ENCODE data around the gene FXYD1.
"Not testable (repeated sequence)": the region's sequence is repeated elsewhere in the genome, so short reads cannot be mapped to it uniquely, and the experiment has no call there.

The FXYD1 gene

DNA sequence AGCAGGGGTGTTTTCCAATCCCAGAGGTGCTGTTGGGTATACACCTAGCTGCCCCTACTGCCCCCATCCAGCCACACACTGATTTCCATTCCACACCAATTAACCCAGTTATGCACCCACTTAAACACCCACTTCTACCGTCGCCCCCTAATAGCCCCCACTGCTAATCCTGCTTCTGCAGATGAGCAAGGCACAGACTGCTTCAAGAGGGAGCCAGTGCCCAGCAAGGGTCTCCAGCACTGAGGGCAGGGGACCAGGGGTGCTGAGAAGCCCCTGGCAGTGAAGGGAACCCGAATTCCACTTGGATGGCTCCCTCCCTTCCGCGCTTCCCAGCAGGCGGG lies 5.6 kb downstream of the FXYD1 start:
- no peak for DNase-seq

DNA sequence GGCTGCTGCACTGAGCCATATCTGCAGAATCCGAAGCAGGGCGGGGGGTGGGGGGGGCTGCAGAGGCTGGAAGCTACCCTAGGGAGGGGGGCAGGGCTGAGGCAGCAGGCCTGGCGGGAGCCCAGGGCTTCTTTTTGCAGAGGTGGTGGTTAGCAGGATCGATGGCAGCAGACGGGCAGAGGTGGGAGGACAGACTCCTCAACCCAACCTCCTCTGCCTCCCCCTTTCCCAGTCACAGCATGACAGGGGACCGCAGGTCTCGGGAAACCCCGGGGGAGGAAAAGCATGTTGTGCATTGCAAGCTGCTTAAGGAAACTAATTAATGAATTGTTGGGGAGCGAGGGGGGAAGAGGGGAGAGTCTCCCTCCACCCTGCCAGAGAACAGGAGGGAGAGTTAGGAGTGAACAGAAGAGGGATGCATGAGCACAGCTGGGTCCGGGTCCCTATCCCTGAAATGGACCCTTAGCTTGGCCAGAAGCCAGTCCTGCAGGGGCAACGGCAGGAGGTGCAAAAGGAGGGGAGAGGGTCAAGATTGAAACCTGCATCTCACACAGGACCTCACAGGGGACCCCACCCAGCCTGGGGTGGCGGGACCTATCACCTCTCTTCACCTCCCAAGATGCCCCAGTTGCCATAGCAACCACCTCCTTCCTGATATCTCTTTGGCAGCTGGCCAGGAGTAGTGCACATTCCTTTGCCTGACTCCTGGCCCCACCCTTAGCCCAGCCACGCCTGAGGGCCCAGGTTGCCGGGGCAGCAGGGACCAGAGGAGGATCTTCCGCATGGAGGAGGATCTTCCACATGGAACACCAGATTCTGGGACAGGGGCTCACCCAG lies 6.2 kb downstream of the FXYD1 start:
- peak; percentile 33 for DNase-seq

DNA sequence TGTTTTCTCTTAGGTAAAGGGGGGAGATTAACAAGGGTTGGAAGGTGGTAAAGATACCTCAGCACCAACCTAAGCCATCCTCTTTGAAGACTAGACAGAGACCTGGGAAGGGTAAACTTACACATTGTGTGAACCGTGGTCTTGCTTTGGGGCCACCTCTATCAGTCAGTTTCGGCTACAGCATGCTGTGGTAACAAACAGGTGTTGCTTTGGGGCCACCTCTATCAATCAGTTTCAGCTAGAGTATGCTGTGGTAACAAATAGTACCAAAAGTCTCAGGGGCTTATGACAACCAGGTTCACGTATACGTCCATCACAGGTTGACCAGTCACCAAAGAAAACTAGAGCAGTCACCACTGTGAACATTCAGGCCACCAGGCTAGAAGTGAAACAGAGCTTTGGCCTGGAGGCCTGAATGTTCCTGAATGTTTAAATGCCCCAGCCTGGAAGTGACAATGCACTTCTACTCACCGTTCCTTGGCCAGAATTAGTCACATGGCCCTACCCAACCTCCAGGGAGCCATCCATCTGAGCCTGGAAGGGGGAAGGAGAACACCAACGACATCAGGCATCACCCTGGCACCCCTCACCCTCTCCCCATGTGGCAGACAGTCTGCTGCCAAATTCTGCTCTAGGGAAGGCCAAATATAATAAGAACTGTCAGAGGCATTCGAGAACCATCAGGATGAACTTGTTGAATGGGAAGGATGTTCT lies 8.3 kb downstream of the FXYD1 start:
- no peak for DNase-seq

DNA sequence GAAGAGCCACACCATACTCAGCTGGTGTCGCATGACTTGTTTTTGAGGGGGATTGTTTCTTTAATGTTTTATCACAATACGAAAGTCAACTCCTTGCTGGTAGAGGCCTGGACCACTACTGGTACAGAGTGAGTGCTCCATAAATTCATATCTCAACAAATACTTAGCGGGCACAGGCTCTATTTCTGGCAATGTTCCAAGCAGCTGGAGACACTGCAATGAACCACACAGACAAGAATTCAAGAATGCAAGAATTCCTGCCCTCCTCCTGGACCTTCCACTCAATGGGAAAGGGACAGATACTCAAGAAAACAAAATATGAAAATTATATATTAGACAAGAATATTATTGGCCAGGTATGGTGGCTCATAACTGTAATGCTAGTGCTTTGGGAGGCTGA lies 10.8 kb downstream of the FXYD1 start:
- no peak for DNase-seq

DNA sequence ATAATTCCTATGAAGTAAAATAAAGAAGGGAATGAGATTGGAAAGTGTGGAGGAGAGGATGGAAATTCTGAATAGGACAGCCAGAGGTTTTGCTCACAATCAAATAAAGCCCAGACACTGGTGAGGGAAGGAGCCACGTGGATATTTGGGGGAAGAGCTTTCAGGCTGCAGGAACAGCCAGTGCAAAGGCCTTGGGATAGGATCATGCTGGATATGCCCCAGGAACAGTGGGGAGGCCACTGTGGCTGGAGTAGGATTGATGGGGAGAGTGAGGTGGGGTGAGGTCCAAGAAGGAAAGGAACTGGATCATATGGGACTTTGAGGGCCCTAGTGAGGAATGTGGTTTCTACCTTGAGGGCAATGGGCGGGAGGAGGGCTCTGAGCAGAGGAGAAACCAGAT lies 11.8 kb downstream of the FXYD1 start:
- no peak for DNase-seq

DNA sequence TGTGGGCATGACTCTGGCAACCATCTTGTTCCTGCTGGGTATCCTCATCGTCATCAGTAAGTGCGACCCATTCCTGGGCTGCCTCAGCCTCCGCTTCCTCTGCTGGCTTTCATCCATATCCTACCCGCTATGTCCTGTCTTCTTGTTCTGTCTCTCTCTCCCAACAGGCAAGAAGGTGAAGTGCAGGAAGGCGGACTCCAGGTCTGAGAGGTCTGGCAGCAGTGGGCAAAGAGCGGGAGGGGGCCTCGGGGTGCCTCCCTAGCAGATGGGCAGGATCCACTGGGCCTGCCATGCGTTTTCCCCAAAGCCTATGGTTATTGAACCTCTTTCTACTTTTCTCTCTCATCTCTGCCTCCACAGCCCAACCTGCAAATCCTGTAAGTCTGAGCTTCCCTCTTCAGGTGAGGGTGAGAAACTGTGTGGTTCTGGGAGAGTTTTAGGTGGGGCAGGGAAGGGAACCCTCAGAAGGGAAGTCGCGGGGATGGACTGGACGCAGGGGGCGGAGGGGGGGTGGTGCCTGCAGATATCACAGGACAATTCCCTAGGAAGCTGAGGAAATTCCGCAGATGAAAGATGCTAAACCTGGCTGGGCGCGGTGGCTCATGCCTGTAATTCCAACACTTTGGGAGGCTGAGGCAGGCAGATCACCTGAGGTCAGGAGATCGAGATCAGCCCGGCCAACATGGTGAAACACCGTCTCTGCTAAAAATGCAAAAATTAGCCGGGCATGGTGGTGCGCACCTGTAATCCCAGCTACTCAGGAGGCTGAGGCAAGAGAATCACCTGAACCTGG lies 12.8 kb downstream of the FXYD1 start:
- no peak for DNase-seq

DNA sequence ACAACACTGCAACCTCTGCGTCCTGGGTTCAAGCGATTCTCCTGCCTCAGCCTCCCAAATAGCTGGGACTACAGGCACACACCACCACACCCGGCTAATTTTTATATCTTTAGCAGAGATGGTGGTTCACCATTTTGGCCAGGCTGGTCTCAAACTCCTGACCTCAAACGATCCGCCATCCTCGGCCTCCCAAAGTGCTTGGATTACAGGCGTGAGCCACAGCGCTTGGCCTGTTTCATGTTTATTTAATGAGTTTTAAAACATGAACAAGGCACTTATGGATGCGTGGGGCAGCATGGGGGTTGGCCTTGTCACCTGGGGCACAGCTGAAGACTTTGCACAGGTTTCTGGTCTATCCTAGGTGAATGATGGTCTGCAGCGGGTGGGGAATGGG lies 14.5 kb downstream of the FXYD1 start:
- not testable (repeated sequence) for DNase-seq

DNA sequence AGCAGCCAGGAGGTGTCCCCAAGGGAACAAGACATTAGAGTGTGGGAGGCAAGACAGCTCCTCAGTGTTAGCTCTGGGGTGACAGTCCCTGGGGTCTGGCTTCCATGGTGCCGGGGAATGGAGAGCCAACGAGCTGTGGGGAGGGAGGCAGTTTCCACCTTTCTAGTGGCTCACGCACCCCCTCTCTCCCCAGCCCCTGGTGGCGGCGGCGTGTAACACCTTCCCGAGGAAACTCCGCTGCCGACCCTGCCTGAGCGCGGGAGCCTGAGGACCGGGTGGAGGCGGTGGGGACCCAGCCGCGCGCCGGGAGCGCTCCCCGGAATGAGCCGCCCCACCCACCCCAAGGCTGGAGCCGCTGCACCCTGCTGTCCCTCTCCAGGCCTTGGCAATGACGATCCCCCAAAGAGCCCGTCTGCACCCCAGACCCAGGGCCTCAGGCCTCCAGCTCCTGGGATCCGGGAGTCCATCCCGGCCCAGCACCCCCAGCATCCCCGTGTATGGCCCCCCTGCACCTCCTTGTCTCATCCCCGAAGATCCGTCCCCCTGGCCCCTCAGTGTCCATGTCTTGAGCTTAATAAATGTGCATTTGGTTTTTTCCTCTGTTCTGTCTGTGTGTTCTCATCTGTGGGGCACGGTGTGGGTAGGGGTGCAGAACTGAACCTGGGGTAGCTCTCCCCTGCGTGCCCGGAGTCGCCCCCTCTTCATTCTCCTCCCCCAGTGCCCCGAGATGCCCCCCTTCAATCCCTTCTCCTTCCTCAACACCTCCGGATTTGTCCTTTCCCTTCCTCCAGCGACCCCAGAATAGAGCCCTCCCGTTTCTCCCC lies 15.3 kb downstream of the FXYD1 start:
- peak; percentile 81 for DNase-seq

DNA sequence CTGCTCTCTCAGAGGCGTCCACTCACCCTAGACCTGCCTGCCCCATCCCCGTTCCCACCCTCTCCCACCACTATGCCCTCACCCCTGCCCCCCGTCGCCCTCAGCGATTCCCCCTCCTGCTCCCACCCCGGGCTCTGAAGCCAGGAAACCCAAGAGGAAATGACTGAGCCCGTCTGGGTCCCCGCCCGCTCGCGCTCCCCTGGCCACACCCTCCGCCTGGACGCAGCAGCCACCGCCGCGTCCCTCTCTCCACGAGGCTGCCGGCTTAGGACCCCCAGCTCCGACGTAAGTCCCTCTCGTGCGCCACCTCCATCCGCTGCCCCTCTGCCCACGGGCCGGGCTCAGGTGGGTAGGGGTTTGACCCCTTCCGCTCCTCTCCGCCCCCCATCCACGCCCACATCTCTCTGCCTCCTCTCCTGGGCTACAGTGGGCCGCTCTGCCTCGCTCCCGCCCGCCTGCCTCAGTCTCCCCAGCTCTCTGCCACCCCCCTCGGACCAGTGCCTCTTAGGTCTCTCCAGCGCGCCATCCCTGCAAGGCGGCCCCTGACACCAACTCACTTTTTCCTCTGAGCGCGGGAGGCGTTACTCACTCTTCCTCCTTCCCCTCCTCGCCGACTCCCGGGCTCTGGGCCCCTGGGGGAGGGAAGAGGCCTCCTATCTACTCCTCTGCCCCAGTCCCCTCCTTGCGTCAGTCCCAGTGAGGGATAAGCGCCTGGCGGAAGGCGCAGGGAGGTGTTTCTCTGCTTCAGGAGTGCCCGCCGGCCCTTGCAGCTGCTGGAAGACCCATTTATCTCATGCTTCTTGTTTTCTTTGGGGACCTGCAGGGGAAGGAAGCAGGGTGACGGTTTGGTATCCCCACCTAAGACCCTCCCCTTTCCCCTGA lies 16.1 kb downstream of the FXYD1 start, which contains the start of gene FXYD5:
Gene FXYD5, plus strand, starts transcription at position 211 of the 882 bp plus-strand sequence. CDS start 816 bp downstream, outside the sequence.
- peak; percentile 89 for DNase-seq

DNA sequence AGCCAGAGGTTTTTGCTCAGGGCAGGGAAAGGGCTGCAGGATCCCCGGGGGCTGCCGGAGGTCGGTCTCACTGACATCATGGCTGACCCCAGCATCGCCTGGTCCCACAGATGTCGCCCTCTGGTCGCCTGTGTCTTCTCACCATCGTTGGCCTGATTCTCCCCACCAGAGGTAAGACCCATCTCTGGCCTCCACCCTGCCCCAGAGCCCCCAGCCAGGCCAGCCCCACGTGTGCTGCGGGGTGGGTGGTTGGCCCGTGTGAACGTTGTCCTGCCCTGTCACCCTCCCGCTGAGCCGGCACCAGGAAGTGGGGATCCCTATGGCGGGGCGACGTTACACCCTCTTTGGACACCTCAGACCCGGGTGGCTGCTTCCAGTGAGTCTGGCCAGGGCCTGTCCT lies 16.8 kb downstream of the FXYD1 start:
- DNase-seq, result peak; percentile 47

DNA sequence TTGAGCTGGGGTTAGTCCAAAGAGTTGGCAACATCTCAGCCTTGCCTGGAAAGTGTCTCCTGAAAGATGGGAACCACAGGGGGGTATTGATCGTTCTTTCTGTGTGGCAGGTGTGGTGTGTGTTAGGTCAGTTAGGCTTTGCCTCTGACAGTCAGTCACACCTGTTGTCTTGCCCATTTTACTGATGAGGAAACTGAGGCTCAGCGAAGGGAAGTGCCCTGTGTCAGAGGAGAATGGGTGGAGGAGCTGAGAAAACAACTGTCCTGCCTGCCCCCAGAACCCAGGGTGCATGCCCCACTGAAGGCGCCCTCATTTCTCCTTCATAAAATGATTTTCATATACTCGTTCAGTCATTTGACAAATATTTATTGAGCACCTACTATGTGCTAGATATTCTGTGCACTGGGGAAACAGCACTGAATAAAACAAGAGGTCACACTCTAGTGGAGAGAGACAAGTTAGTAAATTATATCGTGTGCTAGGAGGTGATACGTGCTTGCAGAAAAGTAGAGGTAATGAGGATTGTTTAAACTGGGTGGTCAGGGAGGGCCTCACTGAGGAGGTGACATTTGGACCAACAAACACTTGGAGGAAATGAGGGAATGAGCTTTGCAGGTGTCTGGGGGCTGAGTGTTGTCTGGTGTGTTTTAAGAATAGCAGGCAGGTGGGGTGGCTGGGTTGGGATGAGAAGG lies 17.5 kb downstream of the FXYD1 start:
- DNase-seq, result no peak

DNA sequence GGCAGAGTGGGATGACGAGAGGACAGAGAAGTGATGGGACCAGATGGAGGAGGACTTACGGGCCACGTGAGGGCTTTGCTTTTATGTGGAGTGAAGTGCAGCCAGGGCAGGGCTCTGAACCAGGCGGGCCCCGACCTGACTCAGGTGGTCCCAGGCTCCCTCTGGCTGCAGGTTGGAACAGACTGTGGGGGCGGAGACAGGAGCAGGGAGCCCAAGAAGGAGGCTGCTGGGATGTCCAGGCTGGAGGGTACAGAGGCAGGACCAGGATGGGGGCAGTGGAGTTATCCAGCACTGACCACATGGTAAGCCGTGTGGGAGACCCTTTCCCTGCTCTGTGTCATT lies 18.0 kb downstream of the FXYD1 start:
- no peak for DNase-seq

DNA sequence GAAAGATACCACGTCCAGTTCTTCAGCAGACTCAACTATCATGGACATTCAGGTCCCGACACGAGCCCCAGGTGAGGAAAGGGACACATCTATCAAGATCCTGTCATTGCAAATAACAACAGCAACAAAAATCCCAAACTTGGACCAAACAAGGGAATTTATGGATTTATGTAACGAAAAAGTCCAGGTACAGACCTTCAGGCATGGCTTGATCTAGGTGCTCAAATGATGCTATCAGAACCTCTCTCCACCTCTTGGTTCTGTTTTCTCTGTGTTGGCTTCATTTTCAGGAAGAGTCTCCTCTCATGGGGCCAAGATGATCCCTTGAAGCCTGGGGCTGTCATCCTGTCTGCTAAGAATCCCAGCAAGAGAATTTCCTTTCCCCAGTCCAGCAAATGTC lies 18.8 kb downstream of the FXYD1 start:
- DNase-seq, result no peak

DNA sequence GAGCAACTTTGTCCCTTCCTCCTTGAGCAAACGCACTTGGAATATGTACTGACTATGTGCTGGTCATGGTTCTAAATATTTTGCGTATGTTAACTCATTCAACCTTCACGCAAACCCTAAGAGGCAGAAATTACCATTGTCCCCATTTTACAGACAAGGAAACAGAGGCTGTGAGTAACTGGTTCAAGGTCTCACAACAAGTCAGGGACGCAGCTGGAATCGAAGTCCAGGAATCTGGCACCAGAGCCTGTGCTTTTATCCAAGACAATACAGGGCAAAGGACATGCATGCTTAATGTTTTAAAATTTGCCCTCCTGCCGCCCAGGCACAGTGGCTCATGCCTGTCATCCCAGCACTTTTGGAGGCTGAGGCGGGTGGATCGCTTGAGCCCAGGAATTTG lies 21.0 kb downstream of the FXYD1 start:
- DNase-seq, result no peak

DNA sequence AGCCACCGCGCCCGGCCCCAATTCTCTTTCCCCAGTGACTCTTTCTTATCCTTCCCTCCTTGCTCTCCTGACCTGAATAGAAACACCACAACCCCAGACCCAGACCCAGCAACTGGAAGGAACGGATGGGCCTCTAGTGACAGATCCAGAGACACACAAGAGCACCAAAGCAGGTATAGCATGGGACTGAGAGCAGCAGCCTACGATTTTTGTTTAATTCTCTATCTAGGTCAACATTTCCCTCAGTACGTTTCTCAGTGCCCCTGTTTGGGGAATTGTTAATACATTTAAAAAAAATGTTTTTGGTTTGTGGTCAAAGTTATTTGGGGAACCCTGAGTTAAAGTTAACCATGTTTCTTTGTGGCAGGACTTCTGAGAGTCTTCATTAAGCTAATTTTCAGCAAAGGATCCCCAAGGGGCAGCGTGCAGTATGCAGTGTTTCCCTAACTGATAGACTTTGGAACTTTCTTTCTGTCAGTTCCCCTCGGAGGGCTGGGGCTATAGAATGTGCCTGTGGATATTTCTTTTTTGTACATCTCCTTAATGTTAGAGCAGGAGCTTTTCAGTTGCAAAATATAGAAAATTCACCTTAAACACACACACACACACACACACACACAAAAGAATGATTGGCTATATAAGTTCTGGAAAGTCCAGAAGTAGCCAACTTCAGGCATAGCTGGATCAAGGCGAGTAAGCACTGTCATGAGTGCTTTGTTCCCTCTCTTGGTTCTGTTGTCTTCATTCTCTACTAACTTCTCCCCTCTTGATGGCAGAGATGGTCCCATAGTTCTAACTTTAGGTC lies 22.2 kb downstream of the FXYD1 start:
- no peak for DNase-seq

DNA sequence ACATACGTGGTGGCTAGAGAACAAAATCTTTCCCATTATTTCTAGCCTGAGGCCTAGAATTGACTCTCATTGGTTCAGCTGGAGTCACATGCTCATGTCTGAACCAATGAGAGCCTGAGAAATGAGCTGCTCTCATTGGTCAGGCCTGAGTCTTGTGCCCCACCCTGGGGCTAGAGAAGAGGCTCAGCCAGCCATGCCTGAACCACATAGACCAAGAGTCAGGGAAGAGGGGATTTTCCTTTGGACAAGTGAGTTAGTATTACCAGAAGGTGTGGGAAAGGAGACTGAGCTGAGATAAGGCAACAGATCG lies 22.8 kb downstream of the FXYD1 start:
- DNase-seq, result no peak

DNA sequence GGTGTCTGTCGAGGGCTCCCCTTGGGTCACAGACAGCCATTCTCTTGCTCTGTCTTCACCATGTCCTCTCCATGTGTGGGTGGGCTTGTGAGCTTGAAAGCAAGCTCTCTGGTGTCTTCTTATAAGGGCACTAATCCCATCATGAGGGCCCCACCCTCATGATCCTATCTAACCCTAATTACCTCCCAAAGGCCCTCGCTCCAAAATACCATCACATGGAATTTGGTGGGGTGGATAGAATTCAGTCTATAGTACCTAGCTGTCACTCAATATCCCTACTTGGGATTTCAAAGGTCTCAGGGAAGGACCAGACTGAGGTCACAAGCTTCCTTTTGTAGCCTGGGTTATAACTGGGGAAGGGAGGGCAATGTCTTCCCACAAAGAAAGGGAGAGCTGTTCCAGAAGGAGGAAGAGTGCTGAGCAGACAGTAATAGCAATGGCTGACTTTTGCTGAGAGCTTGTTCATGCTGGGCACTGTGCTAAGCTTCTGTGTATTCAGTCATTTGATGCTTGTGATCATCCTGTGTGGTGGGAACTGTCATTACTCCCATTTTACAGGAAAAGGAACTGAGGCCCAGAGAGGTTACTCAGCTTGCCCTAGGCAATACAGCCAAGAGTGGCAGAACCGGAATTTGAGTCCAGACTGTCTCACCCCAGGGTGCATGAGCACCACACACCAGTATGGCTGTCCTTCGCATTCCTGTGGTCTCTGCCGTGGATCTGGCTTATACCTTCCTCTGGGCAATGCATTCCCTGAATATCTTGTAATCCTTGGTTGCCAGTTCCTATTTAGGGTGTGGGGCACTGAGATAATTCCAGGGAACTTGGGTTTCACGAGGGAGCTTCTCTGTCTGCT lies 24.1 kb downstream of the FXYD1 start:
- no peak for DNase-seq

DNA sequence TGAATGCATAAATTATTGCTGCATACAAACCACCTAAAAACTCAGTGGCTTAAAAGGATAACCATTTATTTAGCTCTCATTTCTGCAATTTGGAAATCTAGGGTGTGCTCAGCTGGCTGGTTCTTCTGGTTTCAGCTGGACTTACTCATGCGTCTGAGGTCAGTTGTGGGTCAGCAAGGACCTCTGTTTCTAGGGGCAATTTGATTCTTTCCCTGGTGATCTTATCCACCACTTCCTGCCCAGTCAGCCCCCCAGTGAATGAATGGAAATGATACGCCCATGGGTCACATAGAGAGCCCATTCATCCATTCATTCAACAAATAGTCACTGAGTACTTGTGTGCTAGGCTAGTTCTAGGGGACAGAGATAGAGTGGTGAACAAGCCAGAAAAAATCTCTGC lies 25.8 kb downstream of the FXYD1 start:
- DNase-seq, result no peak

Data from stimulated activated CD4-positive, alpha-beta T cell treated with anti-CD3 and anti-CD28 coated beads, Interleukin-4, amount 100 ng/mL, for 24 hours (primary cell).